Karpas-422 (cell line): ENCODE measurements around the gene ITGAX. TPM values are rescaled to one million over a fixed set of nuclear protein-coding genes. Genes with fewer than 3 reads are reported as not detected.
"Not testable (repeated sequence)": the region's sequence is repeated elsewhere in the genome, so short reads cannot be mapped to it uniquely, and the experiment has no call there.

Experiments used
- DNase-seq: peaks from one replicate; pipeline ENCODE4 v3.0.0-alpha.2; 2015
- H2AFZ ChIP-seq: fragments of 200-600 bp; sonication (generic); 2 replicates; pipeline ENCODE4 v1.6.1; 2014; ENCODE audit warnings: antibody characterized with exemption, low read length, mixed read lengths
- H3K27ac ChIP-seq: fragments of 200-600 bp; sonication (generic); 2 replicates; pipeline ENCODE4 v1.5.1; 2014; ENCODE audit warnings: mild to moderate bottlenecking, low read length, moderate library complexity
- H3K27me3 ChIP-seq: fragments of 200-600 bp; sonication (generic); 2 replicates; pipeline ENCODE4 v1.6.1; 2014; ENCODE audit warnings: low read length, mixed read lengths
- H3K36me3 ChIP-seq: fragments of 200-600 bp; sonication (generic); 2 replicates; pipeline ENCODE4 v1.6.1; 2014; ENCODE audit warnings: low read length, mixed read lengths; ENCODE audit not compliant: insufficient read depth
- H3K4me1 ChIP-seq: fragments of 200-600 bp; sonication (generic); 2 replicates; pipeline ENCODE4 v1.6.1; 2014; ENCODE audit warnings: mild to moderate bottlenecking, low read length, mixed read lengths
- H3K4me2 ChIP-seq: fragments of 200-600 bp; sonication (generic); 2 replicates; pipeline ENCODE4 v1.6.1; 2014; ENCODE audit warnings: low read length, low read depth, mild to moderate bottlenecking; ENCODE audit not compliant: poor library complexity, severe bottlenecking
- H3K4me3 ChIP-seq: fragments of 200-600 bp; sonication (generic); 2 replicates; pipeline ENCODE4 v1.5.1; 2014; ENCODE audit warnings: mild to moderate bottlenecking, antibody characterized with exemption, low read length, mixed read lengths
- H3K79me2 ChIP-seq: fragments of 200-600 bp; sonication (generic); 2 replicates; pipeline ENCODE4 v1.6.1; 2014; ENCODE audit warnings: mild to moderate bottlenecking, low read length, mixed read lengths
- H3K9ac ChIP-seq: fragments of 200-600 bp; sonication (generic); 2 replicates; pipeline ENCODE4 v1.6.0; 2014; ENCODE audit warnings: low read length
- H3K9me2 ChIP-seq: fragments of 200-600 bp; sonication (generic), shearing (Covaris generic); replicated peaks from 2 replicates; pipeline ENCODE4 v1.6.0; 2014; ENCODE audit warnings: mild to moderate bottlenecking, low read length, moderate library complexity; ENCODE audit not compliant: insufficient read depth
- H3K9me3 ChIP-seq: fragments of 300-700, 200-600 bp; sonication (generic); 2 replicates; pipeline ENCODE4 v1.6.1; 2014; ENCODE audit warnings: low read length, mixed read lengths
- H4K20me1 ChIP-seq: fragments of 200-600 bp; sonication (generic); 2 replicates; pipeline ENCODE4 v1.6.1; 2014; ENCODE audit warnings: mild to moderate bottlenecking, antibody characterized with exemption, low read length, low read depth; ENCODE audit not compliant: insufficient read depth
- total RNA-seq: library from RNA; depleted of rRNA; stranded (reverse); fragments of >200 nt; shearing (Covaris generic); gene quantifications from 2 replicates; pipeline ENCODE4 v1.2.3, GENCODE V29; 2014; ENCODE audit warnings: low replicate concordance

ITGAX gene
- total RNA-seq, 1 experiment from 2014 or later: 0.52 TPM

DNA sequence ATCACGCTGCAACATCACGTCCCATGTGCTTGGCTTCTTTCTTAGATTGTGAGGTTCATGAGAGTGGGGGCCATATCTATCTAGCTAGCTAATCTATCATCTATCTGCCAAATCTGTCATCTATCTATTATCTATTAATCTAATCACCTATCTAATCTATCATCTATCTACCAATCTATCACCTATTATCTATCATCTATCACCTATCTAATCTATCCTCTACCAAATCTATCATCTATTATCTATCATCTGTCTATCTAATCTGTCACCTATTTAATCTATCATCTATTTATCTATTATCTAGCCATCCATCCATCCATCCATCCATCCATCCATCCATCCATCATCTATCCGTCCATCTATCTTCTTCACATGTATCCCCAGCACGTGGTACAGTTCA is 59.0 kb downstream of the ITGAX start:
- no peak overlapping the region for H3K4me2 ChIP-seq
- DNase-seq: no peak
- H3K9me3 ChIP-seq: no peaks in the 10 kb centered on the region
- no peak overlapping the region for H3K4me3 ChIP-seq
- H3K27me3 ChIP-seq: no peaks in the 10 kb centered on the region
- H2AFZ ChIP-seq: no peak overlapping the region
- no peaks in the 10 kb centered on the region for H3K4me1 ChIP-seq
- no peaks in the 10 kb centered on the region for H3K79me2 ChIP-seq
- no peaks in the 10 kb centered on the region for H3K9me2 ChIP-seq
- no peak overlapping the region for H3K27ac ChIP-seq
- no peak overlapping the region for H3K9ac ChIP-seq
- H3K36me3 ChIP-seq: no peaks in the 10 kb centered on the region
- no peaks in the 10 kb centered on the region for H4K20me1 ChIP-seq

DNA sequence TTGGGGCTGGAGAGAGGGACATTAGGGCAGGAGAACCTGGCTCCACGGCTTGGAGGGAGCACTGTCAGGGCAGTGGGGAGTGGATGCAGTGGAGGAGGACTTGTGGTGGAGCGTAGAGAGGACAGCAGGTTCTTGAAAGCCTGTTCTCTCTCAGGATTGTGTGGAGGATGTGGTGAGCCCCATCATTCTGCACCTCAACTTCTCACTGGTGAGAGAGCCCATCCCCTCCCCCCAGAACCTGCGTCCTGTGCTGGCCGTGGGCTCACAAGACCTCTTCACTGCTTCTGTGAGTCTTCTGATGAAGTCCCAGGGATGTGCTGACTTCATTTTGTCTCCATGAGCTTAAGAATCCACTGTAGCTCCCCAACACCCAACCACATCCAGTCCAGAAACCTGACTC is 59.7 kb downstream of the ITGAX start:
- Histone ChIP-seq H3K4me1 (no peaks in the 10 kb centered on the region), H3K9me3 (no peaks in the 10 kb centered on the region)

DNA sequence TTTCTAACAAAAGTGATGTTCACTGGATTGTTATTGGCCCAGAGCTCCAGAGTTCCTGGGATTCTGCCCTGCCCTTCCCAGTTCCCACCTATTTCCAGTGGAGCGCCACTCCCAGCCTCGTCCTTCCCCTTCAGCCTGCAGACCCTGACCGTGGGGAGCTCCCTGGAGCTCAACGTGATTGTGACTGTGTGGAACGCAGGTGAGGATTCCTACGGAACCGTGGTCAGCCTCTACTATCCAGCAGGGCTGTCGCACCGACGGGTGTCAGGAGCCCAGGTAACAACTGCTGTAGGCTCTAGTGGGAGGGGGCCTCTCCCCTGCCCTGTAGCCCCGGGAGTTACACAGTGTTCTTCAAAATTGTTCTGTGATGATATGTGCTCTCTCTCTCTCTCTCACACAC is 61.4 kb downstream of the ITGAX start:
- no peaks in the 10 kb centered on the region for H3K36me3 ChIP-seq
- no peaks in the 10 kb centered on the region for H3K9me2 ChIP-seq
- H4K20me1 ChIP-seq: no peaks in the 10 kb centered on the region
- no peaks in the 10 kb centered on the region for H3K79me2 ChIP-seq
- no peaks in the 10 kb centered on the region for H3K9me3 ChIP-seq
- H3K4me1 ChIP-seq: no peaks in the 10 kb centered on the region
- H3K27me3 ChIP-seq: no peaks in the 10 kb centered on the region
- no peak overlapping the region for H3K9ac ChIP-seq
- no peak for DNase-seq
- no peak overlapping the region for H3K27ac ChIP-seq
- no peak overlapping the region for H3K4me3 ChIP-seq
- H2AFZ ChIP-seq: no peak overlapping the region
- H3K4me2 ChIP-seq: no peak overlapping the region

More for the DNA sequence above, 59.7 kb downstream of the ITGAX start:
- Histone ChIP-seq H3K4me3 (no peak overlapping the region), H3K4me2 (no peak overlapping the region), H3K36me3 (no peaks in the 10 kb centered on the region), H3K27ac (no peak overlapping the region), H2AFZ (no peak overlapping the region), H3K79me2 (no peaks in the 10 kb centered on the region), H3K9ac (no peak overlapping the region), H3K27me3 (no peaks in the 10 kb centered on the region), H4K20me1 (no peaks in the 10 kb centered on the region), H3K9me2 (no peaks in the 10 kb centered on the region)
- DNase-seq: no peak

- H3K9ac ChIP-seq, H3K9me2 ChIP-seq, H3K27ac ChIP-seq, DNase-seq, H3K9me3 ChIP-seq, H3K79me2 ChIP-seq, H2AFZ ChIP-seq, H4K20me1 ChIP-seq, H3K27me3 ChIP-seq, H3K4me2 ChIP-seq, H3K36me3 ChIP-seq, H3K4me3 ChIP-seq, H3K4me1 ChIP-seq: not testable (repeated sequence)
These were observed 62.1 kb downstream of the ITGAX start for GRCh38 chr16:31417036-31417435.

DNA sequence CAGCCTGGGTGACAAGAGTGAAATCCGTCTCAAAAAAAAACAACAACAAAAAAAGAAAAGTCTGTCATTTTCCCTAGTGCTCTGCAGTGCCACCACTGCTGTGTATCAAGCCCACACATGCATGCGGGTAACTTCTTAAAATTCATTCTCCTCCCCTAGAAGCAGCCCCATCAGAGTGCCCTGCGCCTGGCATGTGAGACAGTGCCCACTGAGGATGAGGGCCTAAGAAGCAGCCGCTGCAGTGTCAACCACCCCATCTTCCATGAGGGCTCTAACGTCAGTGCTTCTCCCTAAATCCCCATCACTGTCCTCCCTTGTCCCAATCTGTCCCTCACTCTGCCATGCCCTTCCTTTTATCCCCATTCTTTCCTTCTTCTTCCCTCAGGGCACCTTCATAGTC is 62.9 kb downstream of the ITGAX start:
- no peaks in the 10 kb centered on the region for H3K4me1 ChIP-seq
- H3K27ac ChIP-seq: no peak overlapping the region
- no peak overlapping the region for H3K9ac ChIP-seq
- H3K9me2 ChIP-seq: no peaks in the 10 kb centered on the region
- no peaks in the 10 kb centered on the region for H4K20me1 ChIP-seq
- H3K79me2 ChIP-seq: no peaks in the 10 kb centered on the region
- DNase-seq: no peak
- H3K4me2 ChIP-seq: no peak overlapping the region
- H3K36me3 ChIP-seq: no peaks in the 10 kb centered on the region
- no peak overlapping the region for H3K4me3 ChIP-seq
- H3K9me3 ChIP-seq: no peaks in the 10 kb centered on the region
- H2AFZ ChIP-seq: no peak overlapping the region
- H3K27me3 ChIP-seq: no peaks in the 10 kb centered on the region

GRCh38 chr16:31420037-31420436 is 65.1 kb downstream of the ITGAX start:
- H3K4me1 ChIP-seq: no peaks in the 10 kb centered on the region
- no peak overlapping the region for H3K4me2 ChIP-seq

DNA sequence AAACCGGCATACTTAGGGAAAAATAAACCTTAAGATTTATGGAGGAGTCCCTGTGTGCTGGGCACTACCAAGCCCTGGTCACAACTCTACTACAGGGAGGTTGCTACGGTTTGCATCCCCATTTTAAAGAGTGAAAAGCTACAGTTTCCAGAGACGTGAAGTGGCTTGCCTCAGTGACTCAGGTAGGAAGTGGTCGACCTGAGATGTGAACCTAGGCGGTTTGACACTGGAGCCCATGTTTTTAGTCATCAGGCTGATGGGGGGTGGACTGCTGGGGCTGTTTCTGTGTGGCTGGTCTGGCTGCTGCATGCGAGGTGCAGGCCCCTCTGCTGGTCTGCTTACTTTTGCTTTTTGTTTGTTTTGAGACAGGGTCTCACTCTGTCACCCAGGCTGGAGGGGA is 66.6 kb downstream of the ITGAX start:
- H3K36me3 ChIP-seq: no peaks in the 10 kb centered on the region
- H3K9me3 ChIP-seq: no peaks in the 10 kb centered on the region
- H3K4me1 ChIP-seq: no peaks in the 10 kb centered on the region
- no peak overlapping the region for H2AFZ ChIP-seq
- H3K79me2 ChIP-seq: no peaks in the 10 kb centered on the region
- no peak overlapping the region for H3K4me3 ChIP-seq
- H3K9ac ChIP-seq: no peak overlapping the region
- no peak overlapping the region for H3K27ac ChIP-seq
- no peak for DNase-seq
- no peaks in the 10 kb centered on the region for H3K9me2 ChIP-seq
- H3K27me3 ChIP-seq: no peaks in the 10 kb centered on the region
- H3K4me2 ChIP-seq: no peak overlapping the region
- no peaks in the 10 kb centered on the region for H4K20me1 ChIP-seq

More at GRCh38 chr16:31420037-31420436, 65.1 kb downstream of the ITGAX start:
- Histone ChIP-seq H2AFZ (no peak overlapping the region), H3K9me2 (no peaks in the 10 kb centered on the region), H3K36me3 (no peaks in the 10 kb centered on the region), H3K79me2 (no peaks in the 10 kb centered on the region), H4K20me1 (no peaks in the 10 kb centered on the region), H3K27me3 (no peaks in the 10 kb centered on the region), H3K4me3 (no peak overlapping the region), H3K27ac (no peak overlapping the region), H3K9ac (no peak overlapping the region), H3K9me3 (no peaks in the 10 kb centered on the region)
- no peak for DNase-seq

DNA sequence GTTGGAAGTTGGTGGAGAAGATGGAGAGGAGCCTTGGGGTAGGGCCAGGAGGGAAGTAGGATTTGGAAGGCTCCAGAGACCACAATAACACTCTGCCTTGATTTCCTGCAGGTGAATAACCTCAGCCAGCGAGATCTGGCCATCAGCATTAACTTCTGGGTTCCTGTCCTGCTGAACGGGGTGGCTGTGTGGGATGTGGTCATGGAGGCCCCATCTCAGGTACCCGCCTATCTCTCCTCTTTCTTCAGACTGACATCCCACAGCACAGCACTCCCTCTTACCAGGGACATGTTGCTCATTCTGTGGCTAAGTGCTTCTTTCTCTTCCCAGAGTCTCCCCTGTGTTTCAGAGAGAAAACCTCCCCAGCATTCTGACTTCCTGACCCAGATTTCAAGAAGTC is 68.3 kb downstream of the ITGAX start:
- Histone ChIP-seq H3K4me3 (no peak overlapping the region), H2AFZ (no peak overlapping the region), H3K27ac (no peak overlapping the region), H3K36me3 (no peaks in the 10 kb centered on the region), H3K4me1 (no peaks in the 10 kb centered on the region), H3K4me2 (no peak overlapping the region), H3K9me2 (no peaks in the 10 kb centered on the region), H3K27me3 (no peaks in the 10 kb centered on the region), H3K9me3 (no peaks in the 10 kb centered on the region), H3K9ac (no peak overlapping the region), H3K79me2 (no peaks in the 10 kb centered on the region), H4K20me1 (no peaks in the 10 kb centered on the region)
- DNase-seq: no peak

- Histone ChIP-seq H3K9me2 (no peaks in the 10 kb centered on the region), H3K36me3 (no peaks in the 10 kb centered on the region), H3K27ac (no peak overlapping the region), H3K27me3 (no peaks in the 10 kb centered on the region), H3K9ac (no peak overlapping the region), H3K4me1 (no peaks in the 10 kb centered on the region), H3K4me3 (no peak overlapping the region), H3K9me3 (no peaks in the 10 kb centered on the region), H3K79me2 (no peaks in the 10 kb centered on the region), H3K4me2 (no peak overlapping the region), H2AFZ (no peak overlapping the region), H4K20me1 (no peaks in the 10 kb centered on the region)
- DNase-seq: no peak
These were observed 68.8 kb downstream of the ITGAX start for GRCh38 chr16:31423801-31424200.
